HG02852 (cell line): ENCODE data around the gene GMPPA.

Source experiments
- ATAC-seq: cut with Tn5 transposase; IDR thresholded peaks from one replicate; pipeline ENCODE4 v1.9.1; 2021; ENCODE audit warnings: mild to moderate bottlenecking, moderate library complexity; ENCODE audit not compliant: unreplicated experiment

GMPPA gene

GRCh38 chr2:219553168-219553417 lies 54.4 kb downstream of the GMPPA start:
- no peak for ATAC-seq

GRCh38 chr2:219553463-219553963 lies 54.8 kb downstream of the GMPPA start:
- no peak for ATAC-seq

GRCh38 chr2:219554350-219554749 lies 55.7 kb downstream of the GMPPA start:
- ATAC-seq, result no peak

GRCh38 chr2:219555956-219556355 lies 57.3 kb downstream of the GMPPA start:
- ATAC-seq, result no peak

GRCh38 chr2:219556413-219556812 lies 57.7 kb downstream of the GMPPA start:
- ATAC-seq, result no peak
